ENCODE results near the gene GAL3ST1. TPM values are rescaled to one million over a fixed set of nuclear protein-coding genes. Genes with fewer than 3 reads are reported as not detected.

Gene GAL3ST1
- total and polyA plus RNA-seq, 2 of the 8 experiments (the other 6 are each of a cell fraction or from before 2014, with no cell fraction given) = 11.0 to 32.5 TPM

DNA sequence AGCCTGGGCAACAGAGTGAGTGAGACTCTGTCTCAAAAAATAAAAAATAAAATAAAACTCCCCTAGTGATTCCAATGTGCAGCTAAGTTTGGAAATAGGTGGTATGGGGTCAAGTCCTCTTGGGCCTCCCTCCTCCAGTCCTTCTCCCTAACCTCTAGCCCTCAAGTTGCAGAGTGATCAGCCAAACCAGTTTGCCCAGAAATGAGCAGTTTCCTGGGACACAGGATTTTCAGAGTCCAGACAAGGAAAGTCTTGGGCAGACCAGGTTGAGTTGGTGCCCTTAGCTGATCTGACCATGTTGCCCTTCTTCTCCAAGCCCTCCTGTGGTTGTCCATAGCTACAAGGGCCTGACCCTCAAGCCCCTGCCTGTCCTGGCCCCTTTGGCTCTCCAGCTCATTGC is 40.4 kb upstream of the GAL3ST1 start:
- FAIRE-seq = no peak
- POLR2A ChIA-PET (ENCODE audit: partially characterized antibody) = interaction anchor here (0.9 kb wide), 2 partner anchors 11 to 40 kb away, joined by 3 to 4 read pairs; no protein-coding TSS in a partner anchor
- TF ChIP-seq NANOG (IDR thresholded peaks at IDR 0.05; ENCODE audit: insufficient read depth, low read depth, low read length, poor library complexity, severe bottlenecking) (no peak), ASH2L (IDR thresholded peaks at IDR 0.05; ENCODE audit: low read length) (no peak), SP1 (IDR thresholded peaks at IDR 0.05; ENCODE audit: low read depth, low read length) (no peak), KDM4A (IDR thresholded peaks at IDR 0.05; ENCODE audit: low read depth, low read length, severe bottlenecking) (no peak), CTBP2 (IDR thresholded peaks at IDR 0.05; ENCODE audit: borderline replicate concordance, insufficient read depth, insufficient read length, low read length) (no peak), CTCF (IDR thresholded peaks at IDR 0.05; ENCODE audit: control extremely low read depth in 1 of 3, insufficient read depth in 1 of 3, low read depth in 1 of 3, low read length in 3 of 3) (no peak)

More for the DNA sequence above, 40.4 kb upstream of the GAL3ST1 start:
- no peak overlapping the region for H4K8ac ChIP-seq (ENCODE audit: extremely low read depth, insufficient read depth, low read length)
- no peak overlapping the region for H2BK5ac ChIP-seq (ENCODE audit: low read depth, low read length)
- no peaks in the 10 kb centered on the region for H3K27me3 ChIP-seq (replicated peaks in 1 of 4; ENCODE audit: control insufficient read depth in 3 of 4, extremely low read depth in 1 of 4, insufficient read depth in 3 of 4, low read length in 3 of 4)
- H3K4me3 ChIP-seq (ENCODE audit: extremely low read depth in 1 of 4, insufficient read depth in 2 of 4, low read depth in 3 of 4, low read length in 4 of 4) = no peak overlapping the region
- no peak overlapping the region for H3K14ac ChIP-seq (ENCODE audit: insufficient read length)
- no peaks in the 10 kb centered on the region for H3K9me3 ChIP-seq (ENCODE audit: insufficient read depth in 2 of 2, low read depth in 1 of 2, low read length in 1 of 2)
- H3K4me2 ChIP-seq (ENCODE audit: insufficient read depth in 1 of 2, low read depth in 2 of 2, low read length in 2 of 2) = no peak overlapping the region
- no peak overlapping the region for H3K23ac ChIP-seq (ENCODE audit: insufficient read length)
- no peak overlapping the region for H3K4ac ChIP-seq (replicated peaks; ENCODE audit: insufficient read length, low read depth, low read length)
- peaks cover 2 to 5% of the 10 kb centered on the region in 2 experiments for H4K20me1 ChIP-seq (replicated peaks in 1 of 2; ENCODE audit: control insufficient read depth in 1 of 2, insufficient read depth in 2 of 2, low read length in 2 of 2)
- H2AFZ ChIP-seq (ENCODE audit: low read length) = no peak overlapping the region
- no peak overlapping the region for H2BK120ac ChIP-seq (replicated peaks; ENCODE audit: low read depth, low read length)
- H3K18ac ChIP-seq (ENCODE audit: extremely low read depth, low read length) = no peak overlapping the region
- CTCF ChIA-PET (ENCODE audit: partially characterized antibody) = interaction anchor here (0.5 to 3.0 kb wide), 5 partner anchors 9 to 208 kb away, joined by 3 to 15 read pairs (median 4); no protein-coding TSS in a partner anchor
- H2BK20ac ChIP-seq (ENCODE audit: low read length) = no peak overlapping the region
- no peak overlapping the region for H2AK5ac ChIP-seq (ENCODE audit: low read depth, low read length)
- H3K4me1 ChIP-seq (replicated peaks in 1 of 4; ENCODE audit: control insufficient read depth in 3 of 4, insufficient read depth in 4 of 4, low read length in 3 of 4) = no peaks in the 10 kb centered on the region
- DNase-seq (ENCODE audit: low read depth in 1 of 2, low spot score in 2 of 2) = no peak
- no peak overlapping the region for H3K56ac ChIP-seq (replicated peaks; ENCODE audit: insufficient read length, low read depth, low read length)
- H3K79me2 ChIP-seq (ENCODE audit: control insufficient read depth in 1 of 2, insufficient read depth in 2 of 2, low read length in 2 of 2) = no peaks in the 10 kb centered on the region
- no peak overlapping the region for H4K5ac ChIP-seq (ENCODE audit: insufficient read length, low read depth, low read length)
- H4K91ac ChIP-seq (replicated peaks; ENCODE audit: insufficient read length, low read length) = no peak overlapping the region
- H3K9ac ChIP-seq (replicated peaks in 1 of 4; ENCODE audit: extremely low read depth in 1 of 4, low read depth in 3 of 4, low read length in 3 of 4) = no peak overlapping the region
- H3K79me1 ChIP-seq (ENCODE audit: low read depth, low read length) = peaks cover under 1% of the 10 kb centered on the region; the same call in 1 of the 2 replicates
- H2BK15ac ChIP-seq (ENCODE audit: low read length) = no peak overlapping the region
- H3K36me3 ChIP-seq (ENCODE audit: control insufficient read depth in 2 of 4, insufficient read depth in 4 of 4, low read length in 3 of 4) = peaks cover 11 to 66% (median 53%) of the 10 kb centered on the region in 4 experiments; a peak in 7 of 8 replicates
- no peaks in the 10 kb centered on the region for H3K23me2 ChIP-seq (ENCODE audit: low read depth, low read length)
- no peak overlapping the region for H2BK12ac ChIP-seq (ENCODE audit: low read depth, low read length)
- no peak overlapping the region for H3K27ac ChIP-seq (ENCODE audit: low read depth, low read length)

All from H1 (cell line).